Cardiac atrium fibroblast (primary cell): ENCODE results near the gene SEL1L2. TPM values are rescaled to one million over a fixed set of nuclear protein-coding genes. Genes with fewer than 3 reads are reported as not detected.

Experiments
- total RNA-seq: library from RNA; depleted of rRNA; stranded (reverse); fragments of >200 nt; gene quantifications from 2 replicates; pipeline ENCODE4 v1.2.3, GENCODE V29; 2015

SEL1L2 gene, protein sequence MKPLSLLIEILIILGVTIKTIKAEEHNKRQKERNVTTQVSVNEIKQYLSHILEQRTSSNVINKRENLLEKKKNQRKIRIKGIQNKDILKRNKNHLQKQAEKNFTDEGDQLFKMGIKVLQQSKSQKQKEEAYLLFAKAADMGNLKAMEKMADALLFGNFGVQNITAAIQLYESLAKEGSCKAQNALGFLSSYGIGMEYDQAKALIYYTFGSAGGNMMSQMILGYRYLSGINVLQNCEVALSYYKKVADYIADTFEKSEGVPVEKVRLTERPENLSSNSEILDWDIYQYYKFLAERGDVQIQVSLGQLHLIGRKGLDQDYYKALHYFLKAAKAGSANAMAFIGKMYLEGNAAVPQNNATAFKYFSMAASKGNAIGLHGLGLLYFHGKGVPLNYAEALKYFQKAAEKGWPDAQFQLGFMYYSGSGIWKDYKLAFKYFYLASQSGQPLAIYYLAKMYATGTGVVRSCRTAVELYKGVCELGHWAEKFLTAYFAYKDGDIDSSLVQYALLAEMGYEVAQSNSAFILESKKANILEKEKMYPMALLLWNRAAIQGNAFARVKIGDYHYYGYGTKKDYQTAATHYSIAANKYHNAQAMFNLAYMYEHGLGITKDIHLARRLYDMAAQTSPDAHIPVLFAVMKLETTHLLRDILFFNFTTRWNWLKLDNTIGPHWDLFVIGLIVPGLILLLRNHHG
- total RNA-seq: not detected in 2 replicates

DNA sequence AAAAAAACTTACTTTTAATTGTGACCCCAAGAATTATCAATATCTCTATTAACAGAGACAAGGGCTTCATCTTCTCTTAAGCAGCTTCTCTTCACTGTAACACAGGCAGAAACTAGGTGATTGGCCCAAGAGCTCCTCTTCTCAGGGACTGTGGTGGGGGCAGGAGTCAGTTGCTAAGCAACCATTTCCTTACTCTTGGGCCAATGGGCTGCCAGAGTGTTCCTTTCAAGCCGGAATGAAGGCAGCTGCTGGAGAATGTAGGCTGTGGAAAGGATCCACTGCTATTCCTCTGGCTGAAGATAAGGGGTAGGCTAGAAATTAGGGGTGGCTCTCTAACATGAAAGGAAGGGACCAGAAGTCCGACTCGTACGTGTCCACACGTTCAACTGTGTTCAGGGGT lies at the start of gene SEL1L2:
SEL1L2 (minus strand) TSS at position 150 of the 400 bp plus-strand sequence; CDS start at position 70, 80 bp downstream.

DNA sequence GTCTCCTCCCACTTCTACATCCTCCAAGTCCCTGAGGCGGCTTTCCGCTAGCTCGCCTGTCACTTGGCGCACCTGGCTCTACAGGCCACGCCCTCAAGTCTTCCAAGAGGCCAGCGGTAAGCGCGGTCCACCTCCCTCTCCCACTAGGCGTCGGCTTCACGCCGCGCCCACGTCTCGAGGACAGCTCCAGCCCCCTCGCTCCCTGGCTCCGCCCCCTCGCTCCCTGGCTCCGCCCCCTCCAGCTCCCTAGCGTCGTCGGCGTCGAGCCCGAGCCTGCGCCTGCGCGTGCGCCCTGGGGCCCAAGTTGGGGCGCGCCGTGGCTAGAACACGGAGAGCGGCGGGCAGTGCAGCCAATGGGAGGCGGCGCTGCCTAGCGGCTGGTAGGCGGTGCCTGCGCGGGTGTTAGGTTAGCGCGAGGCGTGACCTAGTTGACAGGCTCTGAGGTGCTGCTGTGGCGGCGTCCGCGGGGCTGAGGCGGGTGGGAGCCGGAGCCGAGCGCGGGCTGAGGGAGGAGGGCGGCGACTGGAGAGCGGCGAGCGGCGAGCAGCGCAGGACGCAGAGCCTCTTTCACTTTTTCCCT lies 4.8 kb upstream of the SEL1L2 start, which contains the start of gene MACROD2:
MACROD2 (plus strand) TSS at position 431 of the 580 bp plus-strand sequence.

Other genes with a start within 250 kb of the SEL1L2 start
- 1.4 and 6.5 TPM in 2 replicates for gene ESF1, start 205.7 kb downstream of the SEL1L2 start, total RNA-seq
- gene NDUFAF5, start 205.6 kb downstream of the SEL1L2 start, total RNA-seq: 3.4 and 4.5 TPM in 2 replicates
- not detected in 2 replicates for gene MACROD2, start 4.9 kb upstream of the SEL1L2 start, total RNA-seq